ENCODE data around the gene MX1.

- TF ChIP-seq EZH2 (IDR thresholded peaks at IDR 0.05; ENCODE audit: low read depth, unreplicated experiment) (no peak), CTCF (conservative IDR thresholded peaks at IDR 0.05; ENCODE audit: low read depth in 2 of 2) (no peak), ZNF331 (CRISPR knock-in tag; IDR thresholded peaks at IDR 0.05; ENCODE audit: low read depth) (no peak), CREB1 (CRISPR knock-in tag; IDR thresholded peaks at IDR 0.05; ENCODE audit: low read depth) (no peak), REST (IDR thresholded peaks at IDR 0.05; ENCODE audit: unreplicated experiment) (no peak), POLR2AphosphoS5 (IDR thresholded peaks at IDR 0.05; ENCODE audit: low read depth) (no peak), ETS1 (IDR thresholded peaks at IDR 0.05) (no peak), EZH2phosphoT487 (IDR thresholded peaks at IDR 0.05; ENCODE audit: unreplicated experiment) (no peak), STAT1 (IDR thresholded peaks at IDR 0.05; ENCODE audit: unreplicated experiment) (no peak)
These were observed 52.5 kb downstream of the MX1 start for GRCh38 chr21:41478319-41479177.
